NCI-H2227 treated with DMSO at 0.1 percent for 48 hours (cell line): ENCODE measurements around the gene AP5Z1.
"Not testable (repeated sequence)": the region's sequence is repeated elsewhere in the genome, so short reads cannot be mapped to it uniquely, and the experiment has no call there.

Experiments used
- DNase-seq: peaks from one replicate; lab custom pipeline; 2025; lab: John Stamatoyannopoulos, UW

Gene AP5Z1

DNA sequence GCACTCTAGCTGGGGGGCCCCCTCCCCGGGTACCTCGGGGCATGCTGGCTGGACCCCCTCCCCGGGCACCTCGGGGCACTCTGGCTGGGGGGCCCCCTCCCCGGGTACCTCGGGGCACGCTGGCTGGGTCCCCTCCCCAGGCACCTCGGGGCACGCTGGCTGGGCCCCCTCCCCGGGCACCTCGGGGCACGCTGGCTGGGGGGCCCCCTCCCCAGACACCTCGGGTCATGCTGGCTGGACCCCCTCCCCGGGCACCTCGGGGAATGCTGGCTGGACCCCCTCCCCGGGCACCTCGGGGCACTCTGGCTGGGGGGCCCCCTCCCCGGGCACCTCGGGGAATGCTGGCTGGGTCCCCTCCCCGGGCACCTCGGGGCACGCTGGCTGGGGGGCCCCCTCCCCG is 27.2 kb downstream of the AP5Z1 start:
- not testable (repeated sequence) for DNase-seq

DNA sequence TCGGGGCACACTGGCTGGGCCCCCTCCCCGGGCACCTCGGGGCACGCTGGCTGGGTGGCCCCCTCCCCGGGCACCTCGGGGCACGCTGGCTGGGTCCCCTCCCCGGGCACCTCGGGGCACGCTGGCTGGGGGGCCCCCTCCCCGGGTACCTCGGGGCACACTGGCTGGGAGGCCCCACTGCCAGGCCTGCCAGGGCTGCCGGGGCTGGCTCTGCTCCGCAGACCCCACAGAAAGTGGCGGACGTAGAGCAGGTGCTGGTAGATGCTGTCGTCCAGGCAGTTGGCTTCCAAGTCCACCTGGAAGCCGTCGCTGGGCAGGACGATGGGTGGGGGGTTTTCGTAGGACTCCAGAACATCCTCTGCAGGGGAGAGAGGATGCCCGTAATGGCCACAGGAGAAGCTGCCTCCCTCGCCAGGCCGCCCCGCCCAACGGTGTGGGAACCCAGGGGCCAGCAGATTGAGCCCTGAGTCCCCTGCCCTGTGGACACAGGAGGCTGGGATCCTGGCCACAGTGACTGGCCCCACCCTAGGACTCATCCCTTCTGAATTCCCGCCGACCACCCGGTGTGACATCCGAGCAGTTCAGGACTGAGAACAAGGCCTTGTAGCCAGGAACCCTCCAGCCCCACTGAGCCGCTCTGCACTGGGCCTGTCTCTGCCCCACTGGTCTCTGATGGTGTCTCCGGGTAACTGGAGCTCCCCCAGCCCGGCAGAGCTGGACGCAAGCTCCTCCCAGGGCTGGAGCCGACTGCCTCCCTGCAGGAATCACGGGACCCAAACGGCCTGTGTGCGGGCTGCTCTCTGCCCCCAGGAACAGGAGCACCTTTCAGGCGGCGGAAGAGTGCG is 28.2 kb downstream of the AP5Z1 start:
- no peak for DNase-seq

DNA sequence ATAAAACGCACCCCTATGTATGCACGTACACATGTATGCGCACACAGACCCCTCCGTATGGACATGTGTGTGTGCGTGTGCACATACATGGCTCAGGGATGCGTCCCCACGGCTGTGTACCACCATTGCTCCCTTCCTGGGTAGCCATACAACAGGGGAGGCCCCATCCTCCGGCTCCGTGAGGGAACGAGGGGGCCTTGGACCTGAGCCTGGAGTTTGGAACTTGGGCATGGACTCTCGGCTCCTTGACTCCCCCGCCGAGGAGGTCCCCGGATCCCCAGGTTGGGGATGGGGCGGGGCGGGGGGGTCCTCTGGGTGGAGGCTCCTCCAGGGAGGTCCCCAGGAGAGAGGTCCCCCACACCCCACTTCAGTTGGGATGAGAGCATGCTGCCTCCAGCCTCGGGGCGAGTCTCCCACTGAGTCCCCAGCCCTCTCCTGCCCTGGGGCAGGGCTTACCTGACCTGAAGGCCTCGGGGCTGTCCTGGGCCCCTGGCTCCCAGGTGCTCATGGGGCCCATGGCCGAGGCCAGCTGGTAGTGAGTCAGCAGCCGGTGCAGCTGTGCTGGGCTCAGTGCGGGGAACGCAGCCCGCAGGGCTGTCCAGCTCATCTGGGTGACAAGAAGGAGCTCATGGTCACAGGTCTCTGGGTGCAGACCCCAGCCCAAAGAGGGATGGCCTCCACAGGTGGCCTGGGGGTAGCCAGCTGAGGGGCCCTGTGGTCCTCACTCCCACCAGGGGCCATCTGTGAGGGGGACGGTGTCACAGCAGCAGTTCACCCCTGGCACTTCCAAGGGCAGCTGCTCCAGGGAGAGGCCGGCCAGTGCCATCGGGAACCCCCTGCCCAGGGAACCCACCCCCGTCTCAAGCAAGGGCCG is 29.9 kb downstream of the AP5Z1 start:
- DNase-seq = no peak

DNA sequence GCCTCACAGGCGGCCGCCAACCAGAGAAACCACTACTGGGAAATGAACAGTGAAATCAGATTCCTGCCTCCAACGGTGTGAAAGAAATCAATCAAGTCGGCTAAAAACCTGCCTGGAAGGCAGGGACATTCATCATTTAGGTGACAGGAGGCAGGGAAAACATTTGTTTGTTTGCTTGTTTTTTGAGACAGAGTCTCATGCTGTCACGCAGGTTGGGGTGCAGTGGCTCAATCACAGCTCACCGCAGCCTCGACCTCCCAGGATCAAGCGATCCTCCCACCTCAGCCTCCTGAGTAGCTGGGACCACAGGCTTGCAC is 30.5 kb downstream of the AP5Z1 start:
- no peak for DNase-seq

DNA sequence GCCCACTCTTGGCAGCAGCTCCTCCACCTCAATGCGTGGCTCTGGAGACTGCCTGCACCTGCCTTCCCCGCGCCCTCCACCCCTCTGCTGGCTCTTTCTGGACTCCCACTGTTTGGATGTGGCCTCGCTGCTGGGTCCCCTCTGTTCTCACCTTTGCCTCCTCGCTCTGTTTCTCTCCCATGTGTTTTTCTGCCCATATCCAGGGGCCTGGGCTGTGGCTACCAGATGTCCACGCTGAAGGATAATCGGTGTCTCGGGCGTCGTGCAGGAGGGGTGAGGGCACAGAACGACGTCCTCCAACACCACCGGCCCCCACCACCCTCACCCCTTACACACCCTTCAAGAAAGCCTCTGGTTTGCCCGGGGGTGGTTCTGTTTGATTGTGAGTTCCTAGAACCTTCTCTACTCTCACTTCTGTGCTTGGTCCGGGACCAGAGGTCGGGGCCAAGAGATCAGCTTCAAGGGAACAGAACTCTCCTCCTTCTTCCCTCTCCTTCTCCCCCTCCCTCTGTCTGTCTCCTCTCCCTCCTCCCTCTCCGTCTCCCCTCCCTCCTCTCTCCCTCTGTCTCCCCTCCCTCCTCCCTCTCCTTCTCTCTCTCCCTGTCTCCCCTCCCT is 31.7 kb downstream of the AP5Z1 start:
- no peak for DNase-seq

DNA sequence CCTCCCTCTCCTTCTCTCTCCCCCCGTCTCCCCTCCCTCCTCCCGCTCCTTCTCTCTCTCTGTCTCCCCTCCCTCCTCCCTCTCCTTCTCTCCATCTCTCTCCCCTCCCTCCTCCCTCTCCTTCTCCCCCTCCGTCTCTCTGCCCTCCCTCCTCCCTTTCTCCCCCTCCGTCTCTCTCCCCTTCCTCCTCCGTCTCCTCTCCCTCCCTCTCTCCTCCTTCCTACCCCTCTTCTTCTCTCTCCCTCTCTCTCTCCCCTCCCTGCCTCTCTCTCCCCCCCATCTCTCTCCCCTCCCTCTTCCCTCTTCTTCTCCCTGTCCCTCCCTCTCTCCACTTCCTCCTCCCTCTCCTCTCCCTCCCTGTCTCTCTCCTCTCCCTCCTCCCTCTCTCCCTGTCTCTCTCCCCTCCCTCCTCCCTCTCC is 32.2 kb downstream of the AP5Z1 start:
- no peak for DNase-seq

DNA sequence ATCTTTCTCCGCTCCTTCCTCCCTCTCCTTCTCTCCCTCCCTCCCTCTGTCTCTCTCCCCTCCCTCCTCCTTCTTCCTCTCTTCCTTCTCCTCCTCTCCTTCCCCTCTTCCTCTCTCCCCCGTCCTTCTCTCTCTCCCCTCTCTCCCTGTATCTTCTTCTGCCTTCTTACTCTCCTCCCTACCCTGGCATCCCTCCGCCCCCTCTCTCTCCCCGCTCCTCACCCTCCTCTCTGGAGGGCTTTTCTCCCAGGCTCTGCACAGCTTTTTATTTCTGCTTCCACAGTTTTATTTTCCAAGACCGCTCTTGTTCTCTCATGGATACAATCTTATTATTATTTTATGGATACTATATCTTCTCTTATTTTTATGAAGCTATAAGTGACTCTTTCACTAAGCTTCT is 32.6 kb downstream of the AP5Z1 start:
- DNase-seq = no peak

DNA sequence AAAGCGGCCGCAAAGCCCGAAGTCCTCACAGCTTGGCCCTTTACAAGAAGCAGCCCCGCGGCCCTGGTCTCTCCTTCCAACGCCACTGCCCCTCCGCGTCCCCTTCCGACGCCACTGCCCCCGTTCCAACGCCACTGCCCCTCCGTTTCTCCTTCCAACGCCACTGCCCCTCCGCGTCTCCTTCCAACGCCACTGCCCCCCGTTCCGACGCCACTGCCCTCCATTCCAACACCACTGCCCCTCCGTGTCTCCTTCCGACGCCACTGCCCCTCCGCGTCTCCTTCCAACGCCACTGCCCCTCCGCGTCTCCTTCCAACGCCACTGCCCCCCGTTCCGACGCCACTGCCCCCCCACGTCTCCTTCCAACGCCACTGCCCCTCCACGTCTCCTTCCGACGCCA is 33.1 kb downstream of the AP5Z1 start:
- no peak for DNase-seq

DNA sequence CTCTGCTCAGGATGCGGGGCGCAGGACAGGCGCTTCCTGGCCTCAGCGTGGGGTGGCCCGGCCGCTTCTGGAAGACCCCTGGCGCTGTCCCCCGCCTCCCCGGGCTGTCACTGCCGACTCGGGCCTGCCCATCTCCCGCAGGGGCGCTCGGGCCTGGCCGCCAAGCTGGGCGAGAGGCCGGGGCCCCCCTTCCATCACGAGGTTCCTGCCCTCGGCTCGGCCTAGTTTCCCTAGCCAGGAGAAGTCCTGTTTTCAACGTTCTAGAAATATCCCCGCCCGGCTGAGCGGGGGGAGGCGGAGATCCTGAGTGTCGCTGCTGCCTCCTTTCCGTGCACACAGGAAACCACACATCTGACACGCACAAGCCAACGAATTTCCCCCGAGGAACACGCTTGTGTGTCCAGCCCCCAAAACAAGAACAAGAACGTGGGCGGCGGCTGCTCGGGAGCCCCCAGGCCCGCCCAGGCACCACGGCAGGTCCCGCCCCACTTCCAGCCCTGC is 33.7 kb downstream of the AP5Z1 start:
- DNase-seq = no peak

DNA sequence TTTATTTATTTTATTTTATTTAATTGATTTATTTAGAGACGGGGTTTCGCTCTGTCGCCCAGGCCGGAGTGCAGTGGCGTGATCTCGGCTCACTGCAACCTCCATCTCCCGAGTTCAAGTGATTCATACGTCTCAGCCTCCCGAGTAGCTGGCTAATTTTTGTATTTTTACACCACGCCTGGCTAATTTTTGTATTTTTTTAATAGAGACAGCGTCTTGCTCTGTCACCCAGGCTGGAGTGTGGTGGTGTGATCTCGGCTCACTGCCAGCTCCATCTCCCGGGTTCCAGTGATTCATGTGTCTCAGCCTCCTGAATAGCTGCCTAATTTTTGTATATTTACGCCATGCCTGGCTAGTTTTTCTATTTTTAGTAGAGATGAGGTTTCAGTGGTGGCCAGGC is 34.2 kb downstream of the AP5Z1 start:
- DNase-seq = no peak

DNA sequence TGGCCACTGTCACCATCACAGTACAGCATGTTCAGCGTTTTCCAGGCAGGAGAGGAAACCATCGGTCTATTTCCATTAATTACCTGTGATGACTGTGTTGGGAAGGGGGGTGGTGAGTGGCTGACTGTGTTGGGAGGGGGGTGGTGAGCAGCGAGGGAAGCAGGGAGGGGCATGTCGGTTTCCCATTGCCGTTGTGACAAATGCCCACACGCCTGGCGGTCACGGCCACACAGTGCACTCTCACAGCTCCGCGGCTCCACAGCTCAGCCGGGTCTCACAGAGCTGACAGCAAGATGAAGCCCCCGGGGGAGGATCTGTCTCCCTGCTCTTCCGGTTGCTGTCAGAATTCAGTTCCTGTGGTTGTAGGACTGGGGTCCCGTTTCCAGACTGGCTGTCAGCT is 39.0 kb downstream of the AP5Z1 start:
- no peak for DNase-seq

DNA sequence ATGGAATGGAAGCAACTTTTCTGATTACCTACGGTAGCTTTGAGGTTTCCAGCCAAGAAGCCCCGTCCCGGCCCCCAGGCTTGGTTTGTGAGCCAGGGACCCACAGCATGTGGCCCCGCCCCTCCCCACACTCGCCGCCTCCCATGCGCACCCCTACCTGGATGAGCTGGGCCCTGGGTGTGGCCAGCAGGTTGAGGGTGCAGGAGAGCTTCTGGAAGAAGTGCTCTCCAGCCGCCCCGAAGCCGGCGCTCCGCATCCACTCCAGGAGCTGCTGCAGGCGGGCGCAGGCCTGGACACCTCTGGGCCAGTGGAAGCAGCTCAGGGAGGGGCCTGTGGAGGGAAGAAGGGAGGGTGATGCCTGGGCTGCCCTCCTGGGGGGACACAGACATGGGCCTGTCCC is 39.7 kb downstream of the AP5Z1 start:
- DNase-seq = no peak

DNA sequence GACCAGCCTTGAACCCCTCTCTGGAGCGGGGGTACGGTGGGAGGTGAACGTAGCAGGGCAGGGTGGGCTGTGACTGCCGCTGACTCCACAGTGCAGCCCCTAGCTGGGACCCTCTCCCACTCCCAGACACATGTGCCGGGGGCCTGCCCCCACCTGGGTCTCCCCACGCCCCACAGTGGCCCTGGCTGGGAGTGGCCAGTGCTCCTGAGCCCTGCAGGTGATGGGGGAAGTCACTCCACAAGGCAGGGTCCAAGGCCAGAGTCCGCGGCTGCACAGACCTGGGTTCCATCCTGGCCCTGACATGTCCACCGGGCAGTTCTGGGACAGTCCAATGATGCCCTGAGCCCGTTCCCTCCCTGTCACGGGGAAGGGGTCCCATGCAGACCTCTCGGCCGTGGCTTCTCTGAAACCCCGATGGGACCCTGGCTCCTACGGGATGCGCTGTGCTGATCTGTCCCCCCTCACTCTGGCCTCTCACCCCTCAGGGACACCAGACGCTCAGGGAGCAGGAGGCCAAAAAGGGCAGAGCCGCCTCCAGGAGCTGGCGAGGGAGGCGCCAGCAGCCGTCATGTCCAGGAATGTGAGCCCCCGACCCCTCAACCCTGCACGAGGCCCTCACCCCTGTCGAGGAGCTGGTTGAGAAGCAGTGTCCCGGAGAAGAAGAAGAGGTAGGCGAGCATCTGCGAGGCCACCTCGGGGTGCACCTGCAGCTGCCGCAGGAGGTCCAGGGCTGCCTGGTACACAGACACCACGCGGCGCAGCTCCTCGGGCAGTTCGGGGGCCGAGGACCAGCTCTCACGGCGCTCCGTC is 40.4 kb downstream of the AP5Z1 start:
- DNase-seq = no peak

DNA sequence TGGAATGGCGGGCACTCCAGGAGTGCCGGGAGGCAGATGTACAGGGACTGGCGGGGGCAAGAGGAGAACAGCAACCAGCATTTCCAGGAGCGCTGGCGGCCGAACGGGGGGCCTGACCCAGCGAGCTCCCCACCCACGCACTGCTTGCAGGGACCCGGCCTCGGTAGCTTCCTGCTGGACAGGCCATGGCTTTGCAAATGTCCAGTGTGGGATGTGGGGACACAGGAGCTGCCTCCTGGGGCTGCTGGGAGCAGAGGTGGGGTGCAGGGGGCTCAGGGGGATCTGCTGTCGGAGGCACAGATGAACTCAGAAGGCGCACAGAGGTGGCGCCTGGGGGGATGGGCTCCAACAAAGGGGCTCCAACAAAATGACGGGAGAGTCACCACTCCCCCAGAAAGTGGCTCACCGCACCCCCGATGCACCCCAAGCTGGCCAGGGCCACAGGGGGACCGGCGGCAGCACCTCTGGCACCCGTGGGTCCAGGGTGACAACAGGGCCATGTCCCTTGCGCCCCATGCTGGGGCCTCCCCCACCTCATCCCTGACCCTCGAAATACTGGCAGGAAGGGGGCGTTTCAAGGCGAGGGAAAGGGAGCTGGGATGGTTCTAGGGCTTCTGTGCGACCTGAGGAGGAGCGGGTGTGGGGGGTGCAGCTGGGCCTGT is 41.1 kb downstream of the AP5Z1 start:
- DNase-seq = no peak

DNA sequence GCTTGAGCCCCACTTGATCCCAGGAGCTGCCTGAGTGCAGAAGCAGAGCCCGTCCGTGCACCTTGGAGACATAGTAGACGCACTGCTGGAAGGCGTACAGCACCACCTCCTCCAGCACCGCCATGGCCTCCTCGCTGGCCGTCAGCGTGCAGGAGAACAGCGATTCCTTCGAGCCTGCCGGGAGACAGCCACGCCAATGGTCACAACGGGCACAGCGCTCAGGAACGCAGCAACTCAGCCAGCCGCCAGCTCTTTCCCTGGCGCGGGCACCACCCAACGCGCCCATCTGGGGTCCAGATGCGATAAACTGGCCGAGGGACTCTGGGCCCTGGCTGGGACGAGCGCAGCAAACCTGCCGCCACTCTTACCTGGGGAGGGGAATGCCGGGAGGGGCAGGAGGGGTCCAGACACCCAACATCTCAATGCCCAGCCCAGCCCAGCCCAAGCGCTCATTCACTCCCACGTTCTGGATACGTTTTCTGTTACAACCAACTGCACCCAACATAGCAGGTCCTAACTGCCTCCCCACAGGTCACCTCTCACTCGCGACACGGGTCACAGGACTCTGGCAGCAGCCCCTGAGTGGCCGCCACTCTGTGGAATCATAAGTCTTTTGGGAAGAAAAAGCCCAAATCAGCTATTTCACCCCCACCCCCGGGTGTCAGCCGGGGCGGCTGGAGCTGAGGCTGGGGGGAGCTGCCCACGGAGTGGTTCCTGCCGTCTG is 41.9 kb downstream of the AP5Z1 start:
- DNase-seq = no peak

DNA sequence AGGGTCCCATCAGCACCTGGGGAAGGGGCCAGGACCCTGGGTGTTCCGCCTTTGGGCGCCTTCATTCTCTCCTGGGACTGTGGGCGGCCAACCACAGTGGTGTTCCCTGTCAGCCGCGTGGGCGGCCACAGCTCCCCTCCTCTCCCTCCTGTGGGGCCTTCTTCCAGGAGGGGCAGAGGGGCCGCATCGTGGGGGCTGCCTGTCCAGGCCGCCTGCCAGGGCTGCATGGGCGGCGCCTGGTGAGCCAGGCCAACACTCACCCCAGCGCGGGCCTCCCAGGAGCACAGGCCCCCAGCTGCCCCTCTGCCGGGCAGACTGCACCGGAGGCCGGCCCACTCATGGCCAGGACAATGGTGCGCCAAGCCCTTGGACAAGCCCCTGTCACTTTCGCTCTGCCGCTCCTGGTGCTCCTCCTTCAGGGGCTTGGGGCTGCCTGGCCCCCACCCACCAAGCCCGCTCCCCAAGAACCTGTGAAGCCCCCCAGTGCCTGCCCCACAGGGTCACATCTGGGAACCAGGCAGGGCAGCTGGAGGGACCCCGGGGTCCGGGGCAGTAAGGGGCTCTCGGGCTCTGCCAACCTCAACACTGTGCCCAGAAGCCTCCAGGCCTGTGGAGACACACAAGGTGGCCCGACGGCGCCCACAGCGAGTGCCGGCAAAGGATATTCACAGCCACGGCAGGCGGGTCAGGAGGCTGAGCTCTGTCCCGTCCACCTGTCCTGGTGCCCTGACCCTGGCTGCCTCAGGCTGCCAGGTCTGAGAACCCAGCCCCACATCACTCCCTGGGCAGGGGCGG is 42.8 kb downstream of the AP5Z1 start:
- no peak for DNase-seq

DNA sequence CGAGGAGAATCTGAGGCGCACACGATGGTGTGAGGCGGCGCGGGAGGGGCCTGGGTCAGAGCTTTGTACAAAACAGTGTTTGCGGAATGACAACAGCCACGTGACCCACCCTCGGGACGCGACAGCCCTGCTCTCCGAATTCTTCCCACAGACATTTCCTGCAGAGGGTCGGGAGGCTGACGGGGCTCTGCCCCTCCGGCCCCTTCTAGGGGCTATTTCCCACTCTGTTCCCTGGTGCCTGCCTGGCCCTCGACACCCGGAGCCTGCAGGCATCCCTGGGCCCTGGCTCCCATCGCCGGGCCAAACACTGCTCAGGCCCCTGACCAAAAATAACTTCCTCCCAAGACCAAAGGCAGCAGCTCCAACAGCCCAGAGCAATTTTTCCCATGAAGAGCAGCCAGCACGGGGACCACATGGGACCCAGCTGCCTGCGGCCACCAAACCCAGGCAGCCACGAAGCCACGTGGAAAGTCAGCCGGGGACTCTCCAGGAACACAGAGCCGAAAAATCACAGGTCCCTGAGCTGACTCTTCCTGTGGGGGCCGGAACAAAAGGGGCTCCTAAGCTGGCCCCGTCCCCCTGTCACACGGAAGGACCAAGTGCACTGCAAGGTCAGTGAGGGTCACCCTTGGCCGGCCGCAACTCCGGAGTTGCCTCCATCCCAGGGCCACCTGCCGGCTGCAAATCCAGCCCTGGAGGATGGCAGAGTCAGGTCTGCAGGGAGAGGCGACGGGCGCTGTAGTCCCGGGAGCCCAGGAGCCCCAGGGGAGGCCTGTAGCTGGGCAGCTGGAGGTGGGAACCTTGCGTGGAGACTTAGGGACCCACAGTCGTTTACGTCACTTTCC is 44.4 kb downstream of the AP5Z1 start:
- no peak for DNase-seq

DNA sequence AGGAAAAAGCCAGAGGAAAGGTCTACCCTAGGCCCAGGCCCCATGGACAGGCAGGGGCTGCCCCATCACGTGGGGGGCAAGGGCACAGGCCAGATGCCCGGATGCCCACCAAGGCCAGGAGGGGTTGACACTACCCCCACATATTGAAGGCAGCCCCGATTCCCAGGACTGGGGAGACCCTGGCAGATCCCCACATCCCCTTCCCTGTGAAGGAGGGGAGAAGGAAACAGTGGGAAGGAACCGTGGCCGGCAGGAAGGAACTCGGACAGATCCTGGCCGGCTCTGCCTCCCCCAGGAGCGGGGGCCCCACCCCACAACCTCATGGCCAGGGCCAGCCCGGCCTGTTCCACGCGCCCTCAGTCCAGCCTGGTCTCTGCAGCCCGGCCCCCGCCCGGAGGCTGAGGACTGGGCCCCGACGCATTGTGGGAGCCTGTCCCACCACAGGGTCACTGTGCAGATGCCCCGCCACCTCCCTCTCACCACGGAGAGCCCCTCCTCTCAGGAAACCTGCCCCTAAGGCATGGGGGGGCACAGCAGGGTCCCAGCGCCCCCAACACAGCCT is 45.1 kb downstream of the AP5Z1 start:
- no peak for DNase-seq
